Activated T-helper 9 cell treated with anti-CD3 and anti-CD28 coated beads, Interleukin-2, amount 50 U/mL, for 16 hours (primary cell): ENCODE data around the gene ACSBG1.

Experiments
- DNase-seq: peaks from one replicate; pipeline ENCODE4 v3.0.0-alpha.2; 2020; ENCODE audit warnings: low read depth

Gene ACSBG1, protein sequence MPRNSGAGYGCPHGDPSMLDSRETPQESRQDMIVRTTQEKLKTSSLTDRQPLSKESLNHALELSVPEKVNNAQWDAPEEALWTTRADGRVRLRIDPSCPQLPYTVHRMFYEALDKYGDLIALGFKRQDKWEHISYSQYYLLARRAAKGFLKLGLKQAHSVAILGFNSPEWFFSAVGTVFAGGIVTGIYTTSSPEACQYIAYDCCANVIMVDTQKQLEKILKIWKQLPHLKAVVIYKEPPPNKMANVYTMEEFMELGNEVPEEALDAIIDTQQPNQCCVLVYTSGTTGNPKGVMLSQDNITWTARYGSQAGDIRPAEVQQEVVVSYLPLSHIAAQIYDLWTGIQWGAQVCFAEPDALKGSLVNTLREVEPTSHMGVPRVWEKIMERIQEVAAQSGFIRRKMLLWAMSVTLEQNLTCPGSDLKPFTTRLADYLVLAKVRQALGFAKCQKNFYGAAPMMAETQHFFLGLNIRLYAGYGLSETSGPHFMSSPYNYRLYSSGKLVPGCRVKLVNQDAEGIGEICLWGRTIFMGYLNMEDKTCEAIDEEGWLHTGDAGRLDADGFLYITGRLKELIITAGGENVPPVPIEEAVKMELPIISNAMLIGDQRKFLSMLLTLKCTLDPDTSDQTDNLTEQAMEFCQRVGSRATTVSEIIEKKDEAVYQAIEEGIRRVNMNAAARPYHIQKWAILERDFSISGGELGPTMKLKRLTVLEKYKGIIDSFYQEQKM

DNA sequence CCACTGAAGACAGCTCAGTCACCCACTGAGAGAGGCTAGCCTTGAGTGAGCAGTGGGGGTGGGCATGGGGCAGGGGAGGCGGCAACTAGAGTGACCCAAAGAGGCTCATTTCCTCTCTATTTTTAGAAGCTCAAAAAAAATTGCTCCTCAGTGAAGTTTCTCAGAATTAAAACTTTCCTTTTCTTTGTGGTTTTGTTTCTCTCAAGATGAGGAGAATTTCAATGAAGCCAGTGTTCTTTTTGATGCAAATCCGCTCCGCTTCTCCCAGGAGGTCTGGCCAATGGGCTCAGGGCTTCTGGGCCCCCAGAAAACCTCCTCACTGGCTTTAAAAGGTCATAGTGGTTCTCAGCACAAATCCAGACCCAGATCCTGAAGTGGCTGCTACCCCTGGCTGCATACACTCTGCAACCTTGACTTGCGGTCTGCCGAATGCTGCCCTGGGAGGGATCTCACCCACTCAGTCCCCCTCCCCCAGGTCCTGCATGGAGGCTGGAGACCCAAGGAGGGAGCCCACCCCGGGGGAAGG is at the start of gene ACSBG1:
Gene ACSBG1 (minus strand): TSS at position 51 of the 526 bp plus-strand sequence. CDS start 64 bp downstream, outside the sequence.
- no peak for DNase-seq

DNA sequence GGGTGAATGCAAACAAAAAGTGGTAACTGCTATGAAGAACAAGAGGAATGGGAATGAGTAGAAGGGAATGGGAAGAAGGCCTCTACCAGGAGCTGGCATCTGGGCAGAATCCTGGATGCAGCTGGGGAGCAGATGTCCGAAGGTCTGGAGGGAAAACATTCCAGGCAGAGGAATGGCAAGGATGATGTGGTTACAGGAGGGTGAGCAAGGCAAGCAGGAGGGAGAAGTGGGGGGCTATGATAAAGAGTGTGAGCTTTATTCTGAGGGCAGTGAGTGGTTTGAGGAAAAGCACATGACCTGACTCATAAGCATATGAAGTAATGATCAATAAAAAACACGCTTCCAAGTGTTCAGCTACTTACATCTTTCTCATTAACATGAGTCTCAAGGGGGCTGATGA is 48.0 kb upstream of the ACSBG1 start:
- DNase-seq: no peak

DNA sequence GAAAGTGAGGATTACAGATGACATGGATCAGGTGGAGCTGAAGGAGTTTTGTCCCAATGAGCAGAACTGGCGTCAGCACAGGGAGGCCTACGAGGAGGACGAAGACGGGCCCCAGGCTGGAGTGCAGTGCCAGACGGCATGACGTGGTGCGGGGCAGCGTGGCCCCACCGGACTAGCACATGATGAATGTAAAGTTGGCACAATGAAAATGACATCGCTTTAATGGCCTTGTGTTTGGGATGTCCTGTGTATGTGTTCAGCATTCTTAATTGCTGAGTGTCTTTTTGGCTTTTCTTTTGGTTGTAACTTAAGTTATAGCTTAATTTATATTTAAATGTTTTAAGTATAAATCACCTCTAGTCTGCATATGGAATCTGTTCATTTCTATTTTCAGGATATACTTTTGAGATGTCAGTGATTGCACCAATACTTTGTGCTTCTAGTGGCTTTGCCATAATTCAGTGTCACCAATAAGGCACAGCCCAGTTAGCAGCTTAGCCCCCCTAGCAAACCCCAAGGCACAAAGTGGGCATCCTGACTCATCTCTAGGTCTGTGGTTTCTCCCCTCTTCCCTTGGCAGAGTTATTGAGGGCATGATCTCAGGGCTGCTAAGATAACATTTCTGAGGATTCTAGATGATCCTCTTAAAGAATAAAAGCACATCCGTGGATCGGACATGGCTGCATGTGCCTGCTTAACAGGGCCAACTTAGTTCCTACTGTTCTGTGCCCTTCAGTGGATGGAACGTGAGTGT is 46.1 kb upstream of the ACSBG1 start:
- no peak for DNase-seq

DNA sequence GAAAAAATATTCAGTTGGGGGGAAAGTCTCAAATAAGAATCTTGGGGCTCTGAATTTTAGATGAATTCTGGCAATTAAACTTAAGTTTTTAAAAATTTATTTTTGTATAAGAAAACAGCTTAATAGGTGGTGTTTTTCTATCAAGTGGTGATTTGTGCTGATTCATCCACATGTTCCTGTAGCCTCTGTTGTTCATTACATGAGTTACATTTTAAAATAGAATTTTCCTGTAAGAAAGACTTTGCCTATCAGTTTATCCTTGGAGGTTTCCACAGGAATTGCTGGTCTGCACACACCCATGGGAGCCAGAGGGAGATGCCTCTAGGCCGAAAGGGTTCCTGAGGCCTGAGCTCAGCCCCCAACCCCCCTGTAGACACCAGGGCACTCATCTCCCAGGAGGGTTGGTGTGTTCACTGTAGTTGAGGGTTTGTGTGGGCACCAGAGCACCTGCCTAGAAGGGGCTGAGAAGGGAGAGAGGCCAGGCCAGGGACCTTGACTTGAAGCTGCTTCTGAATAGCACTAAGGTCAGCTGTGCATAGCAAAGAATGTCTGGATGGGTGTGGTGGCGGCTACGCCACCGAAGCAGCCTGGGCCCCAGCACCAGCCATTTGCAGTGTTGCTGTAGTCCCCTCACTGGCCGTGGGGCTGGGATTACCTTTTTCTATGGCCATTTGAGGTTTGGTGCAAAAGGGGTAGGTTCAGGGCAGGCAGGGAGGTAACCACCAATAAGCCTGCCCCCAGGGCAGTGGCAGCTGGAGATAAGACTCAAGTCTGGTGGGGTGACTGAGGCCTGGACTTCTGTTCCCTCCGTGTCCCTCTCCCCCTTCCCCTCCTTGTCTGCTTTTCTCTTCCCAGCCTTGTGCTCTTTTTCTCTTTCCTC is 41.9 kb upstream of the ACSBG1 start:
- no peak for DNase-seq

DNA sequence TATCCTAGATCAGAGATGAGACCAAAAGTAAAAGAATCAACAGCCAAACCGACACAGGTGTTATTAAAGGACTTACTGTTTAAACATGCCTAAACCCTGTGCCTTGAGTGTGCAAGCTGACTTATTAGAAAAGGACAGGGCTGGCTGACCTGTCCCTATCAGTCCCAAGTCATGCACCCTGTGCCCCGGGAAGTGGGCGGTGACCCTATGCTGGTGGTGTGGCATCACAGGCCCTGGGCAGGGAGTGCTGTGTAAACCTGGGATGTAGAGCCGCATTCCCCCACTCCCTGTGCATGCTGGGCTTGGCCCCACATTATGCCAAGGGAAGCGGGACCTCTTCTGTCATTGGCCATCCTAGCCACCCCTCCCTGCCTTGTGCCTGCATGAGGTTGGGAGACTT is 40.6 kb upstream of the ACSBG1 start:
- DNase-seq: no peak

DNA sequence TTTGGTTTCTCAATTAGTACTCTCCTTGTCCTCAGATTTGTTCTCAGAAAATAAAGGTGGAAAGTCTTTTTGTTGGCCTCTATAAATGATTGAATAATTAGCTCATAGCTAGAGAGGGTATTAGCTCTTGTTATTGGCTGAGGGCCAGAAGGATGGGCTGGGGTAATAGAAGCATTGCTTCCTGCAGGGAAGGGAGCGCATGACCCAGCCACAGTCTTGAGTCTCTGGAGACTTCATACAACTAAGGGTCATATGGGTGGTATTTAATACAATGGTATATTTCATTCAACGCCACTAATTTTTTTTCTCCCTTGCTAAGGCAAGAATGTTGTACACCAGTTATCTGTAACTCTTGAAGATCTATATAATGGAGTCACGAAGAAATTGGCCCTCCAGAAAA is 38.4 kb upstream of the ACSBG1 start:
- DNase-seq: no peak

DNA sequence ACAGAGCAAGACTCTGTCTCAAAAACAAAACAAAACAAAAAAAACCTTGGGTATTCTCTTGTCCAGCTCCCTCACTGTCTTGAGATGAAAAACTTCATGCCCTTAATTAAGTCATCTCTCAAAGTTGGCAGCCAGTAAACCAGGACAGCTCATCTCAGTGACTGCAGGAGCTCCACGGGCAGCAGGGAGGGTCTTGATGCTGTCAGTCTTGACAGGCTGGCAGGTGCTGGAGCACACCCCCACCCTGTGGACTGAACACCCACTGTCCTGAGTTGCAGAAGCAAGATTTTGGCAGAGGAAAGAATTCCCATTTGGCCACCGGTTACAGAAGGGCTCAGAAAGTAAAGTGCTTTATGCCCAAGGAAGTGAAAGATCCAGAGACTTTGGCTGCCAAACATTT is 38.0 kb upstream of the ACSBG1 start:
- no peak for DNase-seq

DNA sequence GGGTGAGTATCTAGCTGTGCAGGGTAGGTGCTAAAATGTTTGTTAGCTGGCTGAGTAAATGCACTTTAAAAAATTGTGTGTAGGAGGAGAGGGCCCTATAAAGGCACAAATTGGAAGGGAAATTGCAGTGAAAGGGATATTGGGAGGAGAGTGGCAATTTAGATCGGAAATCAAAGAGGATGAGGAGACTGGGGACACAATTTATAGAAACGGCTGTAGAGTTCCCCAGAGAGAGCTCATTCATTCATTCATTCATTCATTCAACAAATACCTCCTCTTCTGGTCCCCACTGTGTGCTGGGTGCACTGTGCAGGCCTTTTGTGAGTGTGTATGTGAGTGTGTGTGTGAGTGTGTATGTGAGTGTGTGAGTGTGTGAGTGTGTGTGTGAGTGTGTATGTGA is 32.4 kb upstream of the ACSBG1 start:
- no peak for DNase-seq

DNA sequence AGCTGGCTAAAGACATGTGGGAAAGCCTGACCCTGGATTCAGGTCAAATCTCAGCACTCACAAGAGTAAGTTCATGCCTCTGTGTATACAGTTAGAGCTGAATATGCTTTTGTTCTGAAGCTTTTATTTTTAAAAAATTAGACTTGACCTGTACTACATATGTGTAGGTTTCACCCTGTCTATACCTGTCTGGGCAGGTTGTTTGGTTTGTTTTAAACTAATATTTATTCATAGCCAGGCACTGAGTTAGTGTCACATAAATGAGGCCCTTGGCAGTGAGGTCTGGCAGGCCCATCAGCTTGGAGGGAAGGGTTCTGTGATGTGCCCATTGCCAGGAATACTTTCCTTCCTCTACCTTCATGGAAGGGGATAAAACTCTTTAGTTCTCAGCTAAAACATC is 31.9 kb upstream of the ACSBG1 start:
- DNase-seq: no peak

DNA sequence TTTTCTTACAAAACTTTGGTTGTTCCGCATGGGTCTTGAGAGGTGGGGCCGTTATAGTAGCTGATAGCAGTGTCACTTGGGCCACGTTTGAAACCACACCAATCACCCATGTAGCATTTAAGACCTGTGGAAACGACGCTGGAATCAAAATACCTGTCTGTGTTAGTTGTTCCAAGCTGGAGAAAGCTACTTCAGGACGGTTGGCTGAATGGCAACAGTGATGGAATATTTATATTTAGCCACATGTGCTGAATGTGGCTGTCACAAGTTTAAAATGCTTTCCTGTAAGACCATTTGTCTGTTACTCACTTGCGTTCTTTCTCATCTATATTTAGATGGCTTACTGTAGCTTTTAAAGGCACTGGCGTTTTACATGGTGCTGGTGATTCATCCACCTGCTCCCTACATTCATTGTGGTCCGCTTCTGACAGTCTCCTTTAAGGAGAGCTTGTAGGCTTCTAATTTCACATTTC is 31.4 kb upstream of the ACSBG1 start:
- no peak for DNase-seq

DNA sequence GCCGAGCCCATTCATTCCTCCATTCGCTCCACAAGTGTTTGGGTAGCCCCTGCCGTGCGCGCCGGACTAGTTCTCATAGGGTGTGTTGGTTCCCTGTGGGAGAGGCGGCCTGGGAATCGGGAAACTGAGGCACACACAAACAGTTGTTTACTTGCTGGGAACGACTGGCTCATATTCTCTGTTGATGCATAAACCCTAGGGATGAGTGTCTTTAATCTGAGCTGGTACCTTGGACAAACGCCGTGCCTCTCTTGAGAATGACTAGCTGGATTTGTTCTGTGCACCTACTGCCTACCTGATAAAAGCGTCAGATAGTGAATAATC is 30.7 kb upstream of the ACSBG1 start:
- no peak for DNase-seq

DNA sequence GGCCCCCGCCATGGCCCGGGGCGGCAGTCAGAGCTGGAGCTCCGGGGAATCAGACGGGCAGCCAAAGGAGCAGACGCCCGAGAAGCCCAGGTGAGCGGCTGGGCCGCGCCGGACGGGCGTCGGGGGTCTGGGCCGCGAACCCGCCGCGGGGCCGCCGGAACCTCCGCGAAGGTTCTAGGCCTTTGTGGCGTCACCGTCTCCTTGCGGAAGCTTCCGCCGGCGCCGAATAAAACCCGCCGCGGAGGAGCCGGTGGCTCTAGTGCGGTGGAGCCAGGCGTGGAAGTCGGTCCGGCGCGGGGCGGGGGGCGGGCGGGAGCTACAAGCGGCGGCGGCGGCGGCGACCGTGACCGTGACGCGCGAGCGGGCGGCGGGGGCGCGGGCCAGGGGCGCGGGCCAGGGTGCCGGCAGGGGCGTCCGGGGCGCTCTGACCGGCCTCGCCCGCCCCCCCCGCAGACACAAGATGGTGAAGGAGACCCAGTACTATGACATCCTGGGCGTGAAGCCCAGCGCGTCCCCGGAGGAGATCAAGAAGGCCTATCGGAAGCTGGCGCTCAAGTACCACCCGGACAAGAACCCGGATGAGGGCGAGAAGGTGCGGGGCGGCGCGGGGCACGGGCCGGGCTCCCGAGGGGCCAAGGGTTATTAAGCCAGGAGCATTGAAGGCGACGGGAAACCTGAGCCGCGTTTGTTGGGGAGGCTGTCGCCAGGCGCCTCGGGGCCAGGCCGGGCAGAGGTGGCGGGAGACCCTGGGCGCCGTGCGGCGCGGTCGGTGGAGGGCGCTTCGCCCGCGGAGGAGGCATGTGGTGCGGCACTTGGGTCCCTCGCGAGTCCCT is 30.2 kb upstream of the ACSBG1 start, which contains the start of gene DNAJA4:
Gene DNAJA4 (plus strand): TSS at position 259 of the 833 bp plus-strand sequence. CDS start 202 bp downstream, at position 461.
- peak; percentile 44 for DNase-seq

DNA sequence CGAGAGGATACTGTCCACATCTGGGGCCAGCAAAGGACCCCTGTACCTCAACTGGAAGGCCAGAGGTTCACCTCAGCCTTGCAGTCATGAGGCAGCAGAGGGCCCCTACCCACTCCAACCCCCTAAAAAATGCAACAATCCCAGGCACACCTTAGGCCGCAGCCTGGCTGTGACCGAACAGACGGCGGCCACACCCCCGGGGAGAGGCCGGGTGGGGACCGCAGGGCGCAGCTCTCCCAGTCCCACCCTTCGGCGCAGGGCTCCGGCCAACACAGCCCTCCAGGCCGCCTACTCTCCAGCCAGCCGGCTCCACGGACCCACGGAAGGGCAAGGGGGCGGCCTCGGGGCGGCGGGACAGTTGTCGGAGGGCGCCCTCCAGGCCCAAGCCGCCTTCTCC is 29.5 kb upstream of the ACSBG1 start:
- no peak for DNase-seq

DNA sequence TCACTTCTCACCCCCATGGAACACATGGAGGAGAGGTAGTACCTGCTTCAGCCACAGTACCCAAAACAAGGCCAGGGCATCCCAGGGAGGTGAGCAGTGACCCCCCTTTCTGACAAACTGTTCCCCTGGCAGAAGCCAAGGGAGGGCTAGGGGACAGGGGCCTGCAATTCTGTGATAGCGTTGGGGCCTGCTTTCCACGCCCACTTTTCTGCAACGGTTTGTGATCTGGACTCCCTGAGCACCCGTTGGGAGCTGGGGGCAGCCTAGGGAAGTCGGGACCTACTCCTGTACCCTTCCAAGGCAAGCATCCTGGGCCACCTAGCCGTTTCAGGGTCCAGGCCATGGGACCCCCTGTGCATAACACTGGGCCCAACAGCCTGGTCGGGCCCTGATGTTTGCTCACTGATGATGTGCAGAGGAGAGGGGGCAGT is 29.0 kb upstream of the ACSBG1 start:
- DNase-seq: no peak

DNA sequence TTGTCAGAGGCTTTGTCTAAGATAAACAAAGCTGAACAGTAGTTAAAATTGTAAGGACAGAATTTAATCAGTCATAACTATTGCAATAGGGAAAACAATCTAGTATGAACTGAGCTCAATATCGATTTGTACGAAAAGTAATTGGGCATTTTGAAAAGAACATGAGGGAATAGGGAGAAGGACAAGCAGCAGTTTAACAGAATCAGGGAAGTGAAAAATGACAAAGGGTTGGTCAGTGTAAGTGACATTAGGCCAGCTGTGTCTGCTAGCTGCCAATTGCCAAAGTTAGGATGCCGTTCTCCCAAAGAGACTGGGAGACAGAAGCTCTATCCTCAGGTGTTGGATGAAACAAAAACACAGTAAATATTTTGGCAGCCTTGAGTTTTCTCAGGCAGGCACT is 26.7 kb upstream of the ACSBG1 start:
- DNase-seq: no peak

DNA sequence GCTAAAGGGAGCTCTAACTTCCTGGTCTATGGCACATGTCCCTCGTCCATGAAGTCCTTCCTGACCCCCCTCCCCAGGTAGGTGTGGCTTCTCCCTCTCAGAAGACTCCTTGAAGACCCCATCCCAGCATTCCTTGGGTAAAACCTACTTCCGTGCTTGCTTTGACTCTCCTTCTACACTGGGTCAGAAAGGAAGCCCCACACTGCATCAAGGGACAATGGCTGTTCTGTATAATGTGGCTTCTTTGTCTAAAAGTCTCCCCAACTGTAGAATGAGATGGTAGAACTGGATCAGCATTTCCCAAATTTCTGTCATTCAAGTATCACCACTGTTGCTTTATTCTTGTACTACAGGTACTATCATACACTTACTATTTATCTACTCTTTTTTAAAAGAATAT is 26.1 kb upstream of the ACSBG1 start:
- no peak for DNase-seq

DNA sequence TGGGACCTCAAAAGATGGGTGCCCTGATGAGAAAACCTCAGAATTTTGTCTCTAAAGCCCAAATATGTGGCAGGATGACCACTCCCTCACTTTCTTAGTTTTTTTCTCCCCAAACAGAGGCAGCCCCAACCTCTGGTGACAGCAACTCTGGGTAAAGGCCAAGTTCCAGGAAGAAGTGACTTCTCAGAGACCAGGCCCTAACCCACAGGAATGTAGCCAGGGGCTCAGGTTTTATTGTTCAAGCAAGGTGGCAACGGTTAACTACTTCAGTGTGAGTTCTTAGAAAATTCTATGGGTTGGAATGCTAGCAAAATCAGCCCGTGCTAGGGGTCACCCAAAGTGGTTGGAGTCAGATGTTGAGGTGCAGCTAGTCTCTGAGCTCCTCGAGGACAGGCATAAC is 24.9 kb upstream of the ACSBG1 start:
- DNase-seq: no peak

DNA sequence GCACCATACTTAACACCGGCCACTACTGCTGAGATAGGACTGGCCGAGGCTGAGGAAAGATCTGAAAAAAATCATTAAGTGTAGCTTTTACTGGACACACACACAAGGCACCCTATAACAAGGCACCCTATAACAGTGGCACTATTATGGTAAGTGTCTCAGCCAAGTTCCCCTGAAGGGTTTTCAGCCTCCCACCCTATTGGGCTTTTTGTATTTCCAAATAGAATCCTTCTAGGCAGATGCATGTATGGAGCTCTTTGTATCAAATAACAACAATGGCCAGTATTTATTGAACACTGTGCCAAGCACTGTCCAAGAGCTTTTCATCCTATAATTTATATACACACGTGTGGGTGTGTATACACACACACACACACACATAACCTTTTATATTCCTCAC is 23.3 kb upstream of the ACSBG1 start:
- DNase-seq: no peak

DNA sequence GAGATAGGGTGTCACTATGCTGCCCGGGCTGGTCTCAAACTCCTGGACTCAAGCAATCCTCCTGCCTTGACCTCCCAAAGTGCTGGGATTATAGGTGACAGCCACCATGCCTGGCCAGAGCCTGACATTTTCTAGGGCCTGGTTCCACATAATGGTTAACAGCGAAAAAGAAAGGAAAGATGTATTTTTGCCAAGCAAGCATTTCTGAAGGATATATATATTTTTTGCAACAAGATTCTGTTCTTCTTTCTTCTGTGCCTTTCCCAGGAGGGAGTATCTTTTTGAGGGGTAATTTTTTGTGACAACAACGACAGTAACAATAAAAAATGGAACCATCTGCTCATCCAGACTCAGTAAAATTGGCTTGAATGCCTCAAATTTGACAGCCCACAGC is 21.7 kb upstream of the ACSBG1 start:
- no peak for DNase-seq

DNA sequence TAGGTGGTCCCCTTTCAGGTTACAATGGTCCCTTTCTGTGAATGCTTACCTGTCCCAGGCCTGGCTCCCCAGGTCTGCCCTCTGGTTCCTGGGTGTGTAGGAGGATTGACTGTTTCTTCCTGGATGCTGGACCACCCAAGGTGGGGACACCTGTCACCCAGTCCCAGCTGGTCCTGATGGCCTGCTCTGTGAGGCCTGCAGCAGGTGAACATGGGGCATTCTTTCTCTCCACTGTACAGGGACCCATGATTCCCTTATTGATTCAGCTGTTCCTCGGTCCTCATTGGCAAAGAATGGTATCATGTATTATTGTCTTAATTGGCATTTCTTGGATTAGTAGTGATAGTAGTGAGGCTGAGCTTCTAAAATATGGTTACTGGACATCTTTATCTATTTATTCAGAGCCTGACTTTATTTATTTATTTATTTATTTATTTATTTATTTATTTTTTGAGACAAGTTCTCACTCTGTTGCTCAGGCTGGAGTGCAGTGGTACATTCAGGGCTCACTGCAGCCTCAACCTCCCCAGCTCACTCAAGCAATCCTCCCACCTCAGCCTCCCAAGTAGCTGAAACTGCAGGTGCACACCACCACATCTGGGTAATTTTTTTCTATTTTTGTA is 21.2 kb upstream of the ACSBG1 start:
- no peak for DNase-seq
